ENCODE results near the gene TIMM17A.

TIMM17A gene

GRCh38 chr1:201945157-201945556, 10.1 kb upstream of the TIMM17A start:
- Histone ChIP-seq H3K4me1 (ENCODE audit: control extremely low read depth in 1 of 4, control insufficient read depth in 4 of 4, insufficient read depth in 4 of 4, low read length in 3 of 4) (peaks cover 0 to 12% (median 9%) of the 10 kb centered on the region in 4 experiments), H3K4me3 (ENCODE audit: control insufficient read depth in 1 of 7, extremely low read depth in 1 of 7, insufficient read depth in 4 of 7, low read depth in 2 of 7, low read length in 6 of 7) (no peak overlapping the region), H3K27ac (ENCODE audit: insufficient read depth in 1 of 2, low read depth in 1 of 2, low read length in 2 of 2, poor library complexity in 1 of 2, severe bottlenecking in 2 of 2) (no peak overlapping the region), H3K36me3 (ENCODE audit: control insufficient read depth in 4 of 4, insufficient read depth in 4 of 4, low read length in 3 of 4) (no peaks in the 10 kb centered on the region), H3K9me3 (ENCODE audit: control extremely low read depth in 1 of 5, control insufficient read depth in 4 of 5, insufficient read depth in 2 of 5, low read depth in 1 of 5, low read length in 4 of 5) (no peaks in the 10 kb centered on the region), H3K27me3 (replicated peaks in 2 of 5; ENCODE audit: control insufficient read depth in 4 of 5, insufficient read depth in 5 of 5, low read length in 4 of 5) (peaks cover 12 to 45% (median 22%) of the 10 kb centered on the region in 5 experiments)
- DNase-seq, result peak; percentile 21 to 49 (median 46)
- CTCF ChIA-PET, result interaction anchor here (0.7 to 6.3 kb wide), 10 partner anchors 9 to 95 kb away, joined by 3 to 45 read pairs (median 4); no protein-coding TSS in a partner anchor
- 60% methylated on average over 4 of the region's 4 CpGs for WGBS (ENCODE audit: insufficient coverage)
- POLR2A ChIA-PET, result no interaction called here

GRCh38 chr1:201945863-201946223, 9.5 kb upstream of the TIMM17A start:
- 37% methylated on average over 10 of the region's 10 CpGs for WGBS (ENCODE audit: insufficient coverage)
- H3K27me3 ChIP-seq (replicated peaks in 2 of 5; ENCODE audit: control insufficient read depth in 4 of 5, insufficient read depth in 5 of 5, low read length in 4 of 5), result peaks cover 12 to 45% (median 22%) of the 10 kb centered on the region in 5 experiments
- H3K4me1 ChIP-seq (ENCODE audit: control extremely low read depth in 1 of 4, control insufficient read depth in 4 of 4, insufficient read depth in 4 of 4, low read length in 3 of 4), result peaks cover 0 to 12% (median 9%) of the 10 kb centered on the region in 4 experiments
- CTCF ChIA-PET, result interaction anchor here (0.7 to 6.3 kb wide), 15 partner anchors 8 to 96 kb away, joined by 3 to 45 read pairs (median 4); no protein-coding TSS in a partner anchor
- POLR2A ChIA-PET, result no interaction called here
- DNase-seq, result no peak
- H3K4me3 ChIP-seq (ENCODE audit: control insufficient read depth in 1 of 7, extremely low read depth in 1 of 7, insufficient read depth in 4 of 7, low read depth in 2 of 7, low read length in 6 of 7), result peak overlapping the region in 4 of 7 experiments; percentile 48 to 66 (median 62)
- H3K9me3 ChIP-seq (ENCODE audit: control extremely low read depth in 1 of 5, control insufficient read depth in 4 of 5, insufficient read depth in 2 of 5, low read depth in 1 of 5, low read length in 4 of 5), result no peaks in the 10 kb centered on the region
- no peaks in the 10 kb centered on the region for H3K36me3 ChIP-seq (ENCODE audit: control insufficient read depth in 4 of 4, insufficient read depth in 4 of 4, low read length in 3 of 4)
- H3K27ac ChIP-seq (ENCODE audit: insufficient read depth in 1 of 2, low read depth in 1 of 2, low read length in 2 of 2, poor library complexity in 1 of 2, severe bottlenecking in 2 of 2), result no peak overlapping the region

- ChIA-PET CTCF (interaction anchor here (0.8 to 6.3 kb wide), 12 partner anchors 15 to 96 kb away, joined by 3 to 45 read pairs (median 4); no protein-coding TSS in a partner anchor), POLR2A (interaction anchor here (0.6 kb wide), 1 partner anchor 19 kb away, joined by 4 read pairs; no protein-coding TSS in a partner anchor)
- H3K36me3 ChIP-seq (ENCODE audit: control insufficient read depth in 4 of 4, insufficient read depth in 4 of 4, low read length in 3 of 4), result no peaks in the 10 kb centered on the region
- peaks cover 12 to 45% (median 22%) of the 10 kb centered on the region in 5 experiments for H3K27me3 ChIP-seq (replicated peaks in 2 of 5; ENCODE audit: control insufficient read depth in 4 of 5, insufficient read depth in 5 of 5, low read length in 4 of 5)
- DNase-seq, result peak in 1 of 3 donors; percentile 23
- no peak within 1 kb of the TSS for H3K27ac ChIP-seq (ENCODE audit: insufficient read depth in 1 of 2, low read depth in 1 of 2, low read length in 2 of 2, poor library complexity in 1 of 2, severe bottlenecking in 2 of 2)
- 2% methylated on average over 19 of the region's 28 CpGs for WGBS (ENCODE audit: insufficient coverage)
- H3K4me3 ChIP-seq (ENCODE audit: control insufficient read depth in 1 of 7, extremely low read depth in 1 of 7, insufficient read depth in 4 of 7, low read depth in 2 of 7, low read length in 6 of 7), result peak within 1 kb of the TSS in 5 of 7 experiments; percentile 48 to 66 (median 57)
- H3K9me3 ChIP-seq (ENCODE audit: control extremely low read depth in 1 of 5, control insufficient read depth in 4 of 5, insufficient read depth in 2 of 5, low read depth in 1 of 5, low read length in 4 of 5), result no peaks in the 10 kb centered on the region
- H3K4me1 ChIP-seq (ENCODE audit: control extremely low read depth in 1 of 4, control insufficient read depth in 4 of 4, insufficient read depth in 4 of 4, low read length in 3 of 4), result peaks cover 0 to 12% (median 9%) of the 10 kb centered on the region in 4 experiments
Observed at GRCh38 chr1:201946224-201946908, 8.9 kb upstream of the TIMM17A start, which contains the start of gene LMOD1. Gene LMOD1, minus strand, starts transcription at chr1:201946548. Its CDS starts 208 bp downstream, at chr1:201946340.

- H3K4me3 ChIP-seq (ENCODE audit: control insufficient read depth in 1 of 7, extremely low read depth in 1 of 7, insufficient read depth in 4 of 7, low read depth in 2 of 7, low read length in 6 of 7), result no peak overlapping the region
- CTCF ChIA-PET, result interaction anchor here (2.6 kb wide), 1 partner anchor 52 kb away, joined by 11 read pairs; no protein-coding TSS in a partner anchor
- WGBS (ENCODE audit: insufficient coverage), result no CpG with 5 or more reads among the region's 3 CpGs
- DNase-seq, result no peak
- H3K27ac ChIP-seq (ENCODE audit: insufficient read depth in 1 of 2, low read depth in 1 of 2, low read length in 2 of 2, poor library complexity in 1 of 2, severe bottlenecking in 2 of 2), result no peak overlapping the region
- peaks cover 12 to 45% (median 20%) of the 10 kb centered on the region in 5 experiments for H3K27me3 ChIP-seq (replicated peaks in 2 of 5; ENCODE audit: control insufficient read depth in 4 of 5, insufficient read depth in 5 of 5, low read length in 4 of 5)
- POLR2A ChIA-PET, result no interaction called here
- H3K4me1 ChIP-seq (ENCODE audit: control extremely low read depth in 1 of 4, control insufficient read depth in 4 of 4, insufficient read depth in 4 of 4, low read length in 3 of 4), result peaks cover 0 to 12% (median 9%) of the 10 kb centered on the region in 4 experiments
- H3K9me3 ChIP-seq (ENCODE audit: control extremely low read depth in 1 of 5, control insufficient read depth in 4 of 5, insufficient read depth in 2 of 5, low read depth in 1 of 5, low read length in 4 of 5), result no peaks in the 10 kb centered on the region
- no peaks in the 10 kb centered on the region for H3K36me3 ChIP-seq (ENCODE audit: control insufficient read depth in 4 of 4, insufficient read depth in 4 of 4, low read length in 3 of 4)
Observed at GRCh38 chr1:201947697-201948008, 7.7 kb upstream of the TIMM17A start.

- ChIA-PET POLR2A (no interaction called here), CTCF (interaction anchor here (0.7 to 2.6 kb wide), 6 partner anchors 20 to 71 kb away, joined by 3 to 11 read pairs (median 4); no protein-coding TSS in a partner anchor)
- Histone ChIP-seq H3K27me3 (replicated peaks in 2 of 5; ENCODE audit: control insufficient read depth in 4 of 5, insufficient read depth in 5 of 5, low read length in 4 of 5) (peaks cover 12 to 35% (median 20%) of the 10 kb centered on the region in 5 experiments), H3K4me3 (ENCODE audit: control insufficient read depth in 1 of 7, extremely low read depth in 1 of 7, insufficient read depth in 4 of 7, low read depth in 2 of 7, low read length in 6 of 7) (no peak overlapping the region), H3K36me3 (ENCODE audit: control insufficient read depth in 4 of 4, insufficient read depth in 4 of 4, low read length in 3 of 4) (no peaks in the 10 kb centered on the region), H3K4me1 (ENCODE audit: control extremely low read depth in 1 of 4, control insufficient read depth in 4 of 4, insufficient read depth in 4 of 4, low read length in 3 of 4) (peaks cover 0 to 13% (median 10%) of the 10 kb centered on the region in 4 experiments), H3K27ac (ENCODE audit: insufficient read depth in 1 of 2, low read depth in 1 of 2, low read length in 2 of 2, poor library complexity in 1 of 2, severe bottlenecking in 2 of 2) (no peak overlapping the region), H3K9me3 (ENCODE audit: control extremely low read depth in 1 of 5, control insufficient read depth in 4 of 5, insufficient read depth in 2 of 5, low read depth in 1 of 5, low read length in 4 of 5) (no peaks in the 10 kb centered on the region)
- no peak for DNase-seq
Observed at GRCh38 chr1:201949491-201949890, 5.8 kb upstream of the TIMM17A start.

- H3K4me1 ChIP-seq (ENCODE audit: control extremely low read depth in 1 of 4, control insufficient read depth in 4 of 4, insufficient read depth in 4 of 4, low read length in 3 of 4), result peaks cover 4 to 16% (median 11%) of the 10 kb centered on the region in 4 experiments
- H3K36me3 ChIP-seq (ENCODE audit: control insufficient read depth in 4 of 4, insufficient read depth in 4 of 4, low read length in 3 of 4), result peaks cover 4 to 17% (median 13%) of the 10 kb centered on the region in 4 experiments
- CTCF ChIA-PET, result interaction anchor here (0.6 to 2.6 kb wide), 5 partner anchors 9 to 520 kb away, joined by 3 to 10 read pairs (median 6); no protein-coding TSS in a partner anchor
- H3K27ac ChIP-seq (ENCODE audit: insufficient read depth in 1 of 2, low read depth in 1 of 2, low read length in 2 of 2, poor library complexity in 1 of 2, severe bottlenecking in 2 of 2), result peak overlapping the region; percentile 93 to 96
- WGBS (ENCODE audit: insufficient coverage), result 80% methylated on average over 13 of the region's 24 CpGs
- H3K4me3 ChIP-seq (ENCODE audit: control insufficient read depth in 1 of 7, extremely low read depth in 1 of 7, insufficient read depth in 4 of 7, low read depth in 2 of 7, low read length in 6 of 7), result peak overlapping the region; percentile 79 to 100 (median 99)
- DNase-seq, result no peak
- H3K27me3 ChIP-seq (replicated peaks in 2 of 5; ENCODE audit: control insufficient read depth in 4 of 5, insufficient read depth in 5 of 5, low read length in 4 of 5), result no peaks in the 10 kb centered on the region
- POLR2A ChIA-PET, result interaction anchor here (0.6 kb wide), 1 partner anchor 9 kb away, joined by 3 read pairs; no protein-coding TSS in a partner anchor
- no peaks in the 10 kb centered on the region for H3K9me3 ChIP-seq (ENCODE audit: control extremely low read depth in 1 of 5, control insufficient read depth in 4 of 5, insufficient read depth in 2 of 5, low read depth in 1 of 5, low read length in 4 of 5)
Observed at GRCh38 chr1:201954263-201955008, 867 bp upstream of the TIMM17A start.

All from common myeloid progenitor, CD34-positive (primary cell).